ENCODE results near the gene BMX.

Gene BMX

GRCh38 chrX:15500497-15500966 lies at the start of gene BMX:
BMX (plus strand) TSS chrX:15500807; CDS start chrX:15508354, 7,547 bp downstream.
- DNase-seq, result no peak

DNA sequence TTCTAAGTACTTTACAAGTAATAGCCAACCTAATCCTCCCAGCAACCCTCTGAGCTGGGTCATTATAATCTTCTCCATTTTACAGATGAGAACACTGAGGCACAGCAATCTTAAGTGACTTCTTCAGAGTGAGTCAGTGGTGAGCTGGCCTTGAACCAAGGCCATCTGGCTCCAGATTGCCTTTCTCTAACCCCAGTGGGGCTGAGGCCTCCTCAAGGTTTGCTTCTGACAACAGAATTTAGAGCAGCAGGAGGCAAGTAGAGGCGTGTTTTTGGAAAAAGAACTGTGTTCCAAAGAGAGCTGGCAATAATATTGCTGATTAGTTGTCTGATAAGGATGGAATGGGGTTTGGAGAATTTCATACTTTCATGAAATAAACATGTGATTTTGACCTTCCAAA lies 48.7 kb upstream of the BMX start:
- no peak for DNase-seq

GRCh38 chrX:15464704-15465103 lies 35.9 kb upstream of the BMX start:
- DNase-seq, result no peak

DNA sequence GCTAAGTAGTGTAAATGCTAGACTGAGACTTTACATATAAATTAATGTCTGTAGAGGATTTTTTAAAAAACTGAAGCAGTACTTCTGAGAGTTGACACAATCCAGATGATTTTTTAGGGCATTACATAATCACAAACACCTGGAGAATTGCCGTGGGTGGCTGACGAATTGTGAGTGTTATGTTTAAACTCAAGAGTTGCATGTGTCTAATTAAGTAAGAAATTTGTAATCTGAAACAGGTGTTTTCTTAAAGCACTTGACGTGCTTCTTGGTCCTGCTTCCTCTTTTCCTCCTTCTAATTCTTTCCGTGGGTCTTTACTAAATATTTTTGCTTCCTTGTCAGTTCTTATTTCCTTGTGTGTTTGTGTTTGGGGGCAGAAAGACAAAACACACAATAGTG lies 35.3 kb upstream of the BMX start:
- DNase-seq, result no peak

GRCh38 chrX:15465896-15466651 lies 34.5 kb upstream of the BMX start:
- no peak for DNase-seq

GRCh38 chrX:15468036-15468435 lies 32.6 kb upstream of the BMX start:
- no peak for DNase-seq

DNA sequence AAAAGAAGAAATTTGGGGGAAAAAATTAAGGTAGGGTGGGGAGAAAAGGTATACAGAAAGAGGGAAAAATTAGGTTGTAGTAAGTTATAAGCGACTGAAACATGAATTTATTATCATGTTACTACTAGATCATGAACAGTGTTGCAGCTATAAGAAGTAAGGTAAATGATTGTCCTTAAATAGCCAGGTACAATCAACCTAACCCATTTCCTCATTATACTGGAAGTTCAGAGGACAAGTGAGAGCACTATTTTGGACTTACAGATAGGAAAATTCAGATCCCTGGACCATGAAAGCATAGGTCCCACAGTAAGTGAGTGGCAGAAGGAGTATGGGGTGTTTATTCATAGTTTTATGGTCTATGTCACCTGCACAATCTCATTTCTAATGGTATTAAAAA lies 31.0 kb upstream of the BMX start:
- DNase-seq, result no peak

DNA sequence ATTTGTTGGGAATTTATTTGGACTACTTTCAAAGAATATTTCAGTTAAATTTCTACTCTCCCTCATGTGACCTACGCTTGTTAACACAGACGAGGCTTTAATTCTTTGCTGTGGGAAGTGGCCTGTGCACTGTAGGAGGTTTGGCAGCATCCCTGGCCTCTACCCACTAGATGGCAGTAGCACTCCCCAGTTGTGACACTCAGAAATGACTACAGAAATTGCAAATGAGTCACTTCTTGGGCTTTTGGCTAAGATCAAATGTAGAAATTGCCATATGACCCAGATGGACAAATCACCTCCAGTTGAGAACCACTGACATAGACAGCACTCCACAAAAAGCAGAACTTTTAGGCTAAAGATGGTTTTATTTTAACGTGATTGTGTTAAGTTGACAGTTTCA lies 29.6 kb upstream of the BMX start:
- peak in 1 of 2 experiments; percentile 13 for DNase-seq

- no peak for DNase-seq
Measured at GRCh38 chrX:15472531-15472930, 28.1 kb upstream of the BMX start.

DNA sequence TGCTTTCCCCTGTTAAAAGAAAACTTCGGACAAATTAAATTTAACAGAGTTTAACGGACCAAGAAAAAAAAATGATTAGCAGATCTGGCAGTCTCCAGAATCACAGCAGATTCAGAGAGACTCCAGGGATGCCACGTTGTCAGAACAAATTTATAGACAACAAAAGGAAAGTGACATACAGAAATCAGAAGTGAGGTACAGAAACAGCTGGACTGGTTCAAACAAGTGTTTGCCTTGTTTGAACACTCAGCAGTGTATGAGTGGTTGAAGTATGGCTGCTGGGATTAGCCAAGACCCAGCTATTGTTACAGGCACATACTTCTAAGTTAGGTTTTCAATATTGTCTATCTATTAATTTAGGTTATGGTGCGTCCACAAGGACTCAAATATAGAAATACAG lies 26.6 kb upstream of the BMX start:
- DNase-seq, result no peak

- no peak for DNase-seq
Measured at GRCh38 chrX:15475021-15475420, 25.6 kb upstream of the BMX start.

DNA sequence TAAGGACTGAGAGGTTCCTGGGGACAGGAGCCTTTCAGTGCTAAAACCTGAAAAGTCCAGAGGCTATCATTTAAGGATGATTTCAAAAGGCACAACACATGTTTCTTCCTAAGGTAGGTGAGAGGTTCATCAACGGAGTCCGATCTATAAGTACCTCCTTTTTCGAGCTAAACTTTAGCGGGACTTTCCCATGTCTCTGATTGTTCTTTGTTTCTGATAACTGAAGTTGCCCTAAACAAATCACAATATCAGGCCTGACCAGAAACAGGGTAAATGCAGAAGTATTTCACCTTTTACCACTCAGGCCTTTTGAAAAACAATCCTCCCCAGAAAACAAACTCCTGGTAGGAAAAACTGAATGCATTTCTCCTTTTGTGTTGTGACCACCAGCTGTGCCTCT lies 25.1 kb upstream of the BMX start:
- DNase-seq, result no peak

GRCh38 chrX:15483891-15484290 lies 16.7 kb upstream of the BMX start:
- DNase-seq, result no peak

DNA sequence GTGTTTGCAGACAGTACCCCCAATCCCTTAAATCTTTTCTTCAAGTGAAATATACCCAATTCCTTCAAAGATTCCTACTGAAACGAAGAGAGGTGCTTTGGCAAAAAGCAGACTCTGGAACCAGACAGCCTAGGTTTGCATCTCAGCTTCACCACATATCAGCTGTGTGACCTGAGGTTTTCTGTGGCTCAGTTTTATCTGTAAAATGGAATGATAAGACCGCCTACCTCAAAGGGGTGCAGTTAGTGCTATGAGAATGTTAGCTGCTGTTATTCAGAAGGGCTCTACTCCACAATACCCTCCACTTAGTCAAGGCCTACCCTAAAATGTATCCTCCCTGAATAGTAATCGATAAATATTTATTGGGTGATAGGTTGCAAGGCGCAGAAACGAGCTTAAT lies 8.1 kb upstream of the BMX start:
- no peak for DNase-seq

- DNase-seq, result peak; percentile 79 to 82
Measured at GRCh38 chrX:15493118-15493962, 7.3 kb upstream of the BMX start, which contains the start of gene PIR. PIR (minus strand) TSS chrX:15493333; CDS start chrX:15491257, 2,076 bp downstream.

DNA sequence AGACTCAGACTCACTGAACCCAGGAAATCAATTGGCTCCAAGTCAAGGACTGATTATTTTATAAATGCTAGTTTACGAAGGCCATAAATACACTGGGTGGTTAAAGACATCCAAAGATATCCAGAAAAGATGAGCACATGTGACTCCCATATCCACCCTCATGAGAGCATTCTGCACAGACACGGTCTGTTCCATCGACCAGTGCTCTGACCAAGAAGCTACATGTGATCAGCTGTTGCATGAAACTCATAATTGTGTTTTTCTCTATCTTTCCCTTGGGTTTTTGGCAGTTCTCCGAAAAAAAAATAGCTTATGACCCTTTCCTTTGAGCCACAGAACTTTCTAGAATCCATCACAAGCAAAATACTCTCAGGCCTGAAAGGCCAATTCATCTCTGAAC lies 4.8 kb upstream of the BMX start:
- no peak for DNase-seq

DNA sequence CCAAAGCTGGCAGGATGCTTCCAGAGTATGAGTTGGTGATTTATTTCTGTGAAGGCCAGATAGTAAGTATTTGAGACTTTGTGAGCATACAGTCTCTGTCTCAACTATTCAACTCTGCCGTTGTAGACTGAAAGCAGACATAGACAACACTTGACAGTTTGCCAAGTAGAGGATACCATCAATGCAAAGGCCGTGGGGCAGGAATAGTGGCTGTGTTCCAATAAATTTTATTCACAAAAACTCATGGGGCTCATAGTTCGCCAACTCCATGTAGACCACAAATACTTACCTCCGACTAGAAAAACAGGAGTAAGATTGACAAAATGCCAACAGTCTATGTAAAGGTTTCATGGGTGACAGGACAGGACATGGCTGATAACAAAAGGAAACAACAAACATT lies 3.8 kb upstream of the BMX start:
- no peak for DNase-seq

GRCh38 chrX:15497865-15498264 lies 2.7 kb upstream of the BMX start:
- DNase-seq, result peak; percentile 3 to 46

DNA sequence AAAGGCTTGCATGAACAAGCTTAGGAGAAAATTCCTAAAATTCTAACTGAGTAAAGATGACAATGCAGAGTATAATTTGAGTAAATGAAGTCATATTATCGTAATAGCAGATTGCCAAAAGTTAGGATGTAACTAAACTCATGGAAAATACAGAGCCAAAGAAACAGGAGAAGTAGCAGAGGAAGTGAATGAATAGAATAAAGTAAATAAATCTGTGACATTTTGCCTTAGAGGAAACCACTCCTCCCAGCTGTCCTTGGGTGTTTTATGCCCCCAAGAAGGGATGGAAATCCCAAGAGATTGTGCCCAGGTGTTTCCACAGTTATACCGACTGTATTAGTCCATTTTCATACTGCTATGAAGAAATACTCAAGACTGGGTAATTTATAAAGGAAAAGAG lies 1.9 kb upstream of the BMX start:
- no peak for DNase-seq

- no peak for DNase-seq
Measured at GRCh38 chrX:15499976-15500375, 631 bp upstream of the BMX start.

- DNase-seq, result no peak
Measured at GRCh38 chrX:15501506-15501905, 899 bp downstream of the BMX start.

DNA sequence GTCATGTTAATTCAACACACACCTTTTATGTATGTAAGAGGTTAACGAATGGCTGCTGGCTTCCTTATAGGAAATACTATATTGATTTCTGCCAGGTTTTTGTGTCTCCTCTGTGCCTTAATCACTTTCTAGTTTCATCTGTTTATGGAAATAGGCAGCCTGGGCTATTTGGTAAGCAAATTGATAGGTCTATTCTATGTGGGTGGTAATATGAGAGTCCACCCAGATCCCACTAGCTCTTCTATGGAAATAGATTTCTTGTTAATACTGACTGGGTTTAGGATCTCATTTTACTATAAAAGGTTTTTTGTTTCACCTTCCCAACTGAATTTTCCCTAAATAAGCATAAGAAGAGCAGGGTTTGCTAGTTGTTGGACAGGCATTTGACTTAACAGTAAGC lies 4.1 kb downstream of the BMX start:
- no peak for DNase-seq

GRCh38 chrX:15505101-15505500 lies 4.5 kb downstream of the BMX start:
- no peak for DNase-seq

GRCh38 chrX:15507005-15507404 lies 6.4 kb downstream of the BMX start:
- no peak for DNase-seq
